LoVo (cell line): ENCODE data around the gene FAM222A.

ENCODE experiments used
- DNase-seq: peaks from one replicate; pipeline ENCODE4 v3.0.0-alpha.2; 2016; ENCODE audit warnings: low spot score

FAM222A gene

DNA sequence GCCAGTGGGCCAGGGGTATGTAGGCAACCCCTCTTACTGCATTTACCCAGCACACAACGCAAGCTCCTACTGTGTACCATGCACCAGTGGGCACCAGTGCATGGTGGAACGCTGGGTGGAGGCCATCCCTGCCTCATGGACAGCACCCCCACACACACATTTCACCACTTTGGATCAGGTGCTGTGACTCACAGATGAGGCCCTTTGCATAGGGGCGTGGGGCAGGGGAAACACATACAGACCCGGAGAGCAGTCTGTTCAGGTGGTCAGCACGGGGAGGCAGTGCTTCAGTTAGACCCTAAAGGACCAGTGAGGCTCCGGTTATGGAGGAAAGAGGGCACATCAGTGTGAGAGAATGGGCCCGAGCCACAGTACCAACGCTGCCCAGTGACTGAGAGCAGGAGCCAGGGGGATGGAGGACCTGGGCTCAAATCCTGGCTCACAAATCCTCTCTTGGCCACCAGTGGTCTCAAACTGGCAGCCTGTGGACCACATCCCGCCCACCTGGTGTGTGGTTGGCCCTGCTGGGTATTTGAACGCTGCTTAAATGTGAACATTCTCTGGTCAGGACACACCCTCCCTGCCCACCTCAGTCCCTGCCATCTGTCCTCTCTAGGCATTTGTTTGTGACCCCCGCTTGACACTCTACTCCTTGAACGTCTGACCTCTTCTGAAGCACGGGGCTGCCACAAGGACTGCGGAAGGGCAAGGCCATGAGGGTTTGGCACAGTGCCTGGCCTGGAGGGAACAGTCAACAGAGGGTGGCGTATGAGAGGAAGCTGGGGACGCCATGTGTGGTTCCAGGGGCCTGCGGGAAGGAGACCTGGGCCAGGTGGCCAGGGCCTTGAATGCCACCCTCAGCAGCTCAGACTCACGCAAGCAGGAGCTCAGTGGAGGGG is 46.7 kb downstream of the FAM222A start:
- no peak for DNase-seq

DNA sequence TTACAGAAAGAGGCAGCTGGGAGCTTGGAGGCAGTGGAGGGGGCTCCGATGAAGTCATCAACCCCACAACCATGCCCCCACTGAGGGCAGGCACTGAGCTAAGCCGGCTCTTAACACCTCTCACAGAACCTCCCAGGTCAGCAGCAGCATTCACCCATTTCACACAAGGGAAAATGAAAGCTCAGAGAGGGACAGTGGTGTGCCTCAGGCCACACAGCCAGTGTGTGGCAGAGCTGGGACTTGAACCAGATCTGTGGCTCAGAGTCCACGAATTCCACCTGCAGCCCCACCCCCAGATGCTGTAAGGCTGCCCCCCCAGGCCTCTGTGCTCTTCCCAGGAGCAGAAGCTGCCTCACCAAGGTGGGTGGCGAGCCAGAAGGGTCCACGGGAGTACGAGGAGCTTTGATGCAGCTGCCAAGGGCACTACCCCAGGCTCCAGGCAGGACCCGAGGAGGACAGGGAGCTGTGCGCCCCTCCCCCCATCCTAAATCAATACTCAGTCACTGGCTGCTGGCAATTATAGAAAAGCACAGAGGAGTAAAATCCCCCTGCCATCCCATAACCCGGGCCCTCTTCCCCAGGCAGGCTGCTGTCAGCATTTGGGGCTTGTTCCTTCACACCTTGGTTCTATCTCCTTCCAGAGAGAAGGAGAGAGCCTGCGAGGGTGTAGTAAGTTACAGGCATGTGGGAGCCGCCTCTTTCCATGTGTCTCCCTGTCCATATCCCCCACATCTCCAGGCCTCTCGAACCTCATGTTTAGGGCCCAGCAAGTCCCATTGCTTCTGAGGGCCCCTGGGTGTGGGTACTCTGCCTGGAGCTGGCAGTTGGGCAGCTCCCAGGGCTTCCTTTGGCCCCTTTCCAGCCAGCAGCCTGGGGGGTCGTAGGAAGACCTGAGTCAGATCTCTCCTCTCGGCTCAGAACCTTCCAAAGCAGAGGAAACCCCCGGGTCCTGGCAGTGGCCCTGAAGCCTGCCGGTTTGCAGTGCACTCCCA is 47.6 kb downstream of the FAM222A start:
- no peak for DNase-seq

DNA sequence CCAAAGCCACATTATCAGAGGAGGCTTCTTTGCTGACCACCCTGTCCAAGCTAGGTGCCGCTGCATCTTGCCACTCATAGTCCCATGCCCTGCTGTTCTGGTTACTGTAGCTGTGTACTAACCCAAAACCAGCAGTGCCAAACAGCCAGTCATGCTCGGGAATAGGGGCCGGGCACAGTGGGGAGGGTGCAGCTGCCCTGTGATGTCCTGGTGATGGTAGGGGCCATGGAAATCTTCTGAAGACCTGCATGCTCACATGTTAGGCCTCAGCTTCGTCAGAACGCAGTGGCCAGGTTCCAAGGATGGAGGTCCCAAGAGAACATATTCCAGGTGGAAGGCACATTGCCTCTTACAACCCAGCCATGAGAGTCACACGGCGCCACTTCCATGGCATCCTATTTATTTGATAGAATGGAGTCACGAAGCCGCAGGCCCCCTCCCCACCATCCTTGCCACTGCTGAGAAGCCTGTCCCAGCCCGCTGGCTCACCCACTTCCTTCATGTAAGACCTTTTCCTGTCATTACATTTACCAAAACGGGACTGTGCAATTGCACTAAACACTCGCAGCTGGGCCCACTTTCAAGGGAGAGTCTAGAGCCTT is 48.5 kb downstream of the FAM222A start:
- no peak for DNase-seq

DNA sequence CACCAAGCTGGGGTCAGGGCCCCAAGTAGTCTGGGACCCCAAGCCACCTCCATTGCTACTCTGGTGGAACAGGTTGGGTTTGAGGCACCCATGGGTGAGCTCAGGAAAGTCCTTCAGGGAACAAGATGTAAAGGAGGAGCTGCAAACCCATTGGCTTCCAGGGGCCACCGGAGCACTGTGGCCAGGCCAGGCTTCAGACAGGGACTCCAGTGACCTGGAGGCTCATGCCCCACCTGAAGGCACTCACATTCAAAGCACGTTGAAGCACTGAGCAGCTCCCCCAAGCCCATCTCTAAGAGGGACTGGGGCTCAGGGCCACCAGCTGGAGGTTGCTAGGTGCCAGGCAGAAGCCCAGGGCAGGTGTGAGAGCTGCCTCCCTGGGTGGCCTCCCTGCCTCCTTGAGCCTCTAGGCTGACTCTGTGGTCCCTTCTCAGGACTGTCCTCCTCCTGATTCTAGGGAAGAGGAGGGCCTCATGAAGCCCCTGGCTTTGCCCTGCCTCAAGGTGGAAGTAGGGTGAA is 49.1 kb downstream of the FAM222A start:
- no peak for DNase-seq

DNA sequence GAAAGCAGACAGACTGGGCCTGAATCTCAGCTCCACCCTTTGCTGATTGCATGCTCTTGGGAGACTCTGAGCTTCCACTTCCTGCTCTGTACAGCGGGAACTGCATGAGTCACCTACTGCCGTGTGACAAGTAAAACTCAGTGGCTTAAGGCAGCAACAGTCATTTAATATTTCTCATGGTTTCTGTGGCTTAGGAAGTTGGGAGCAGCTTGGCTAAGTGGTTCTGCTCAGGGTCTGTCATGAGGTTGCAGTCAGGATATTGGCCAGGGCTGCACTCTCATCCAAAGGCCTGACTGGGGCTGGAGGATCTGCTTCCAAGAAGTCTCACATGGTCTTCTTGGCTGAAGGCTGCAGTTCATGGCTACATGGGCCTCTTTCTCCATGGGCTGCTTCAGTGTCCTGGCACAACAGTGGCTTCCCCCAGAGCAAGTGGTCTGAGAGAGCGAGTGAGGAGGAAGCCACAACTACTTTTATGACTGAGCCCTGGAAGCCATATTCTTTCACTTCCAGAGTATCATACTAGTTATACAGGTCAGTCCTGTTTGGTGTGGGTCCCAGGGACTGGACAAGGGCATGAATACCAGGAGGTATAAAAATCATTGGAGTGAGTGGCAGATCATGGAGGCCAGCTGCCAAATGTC is 49.7 kb downstream of the FAM222A start:
- peak; percentile 69 for DNase-seq

DNA sequence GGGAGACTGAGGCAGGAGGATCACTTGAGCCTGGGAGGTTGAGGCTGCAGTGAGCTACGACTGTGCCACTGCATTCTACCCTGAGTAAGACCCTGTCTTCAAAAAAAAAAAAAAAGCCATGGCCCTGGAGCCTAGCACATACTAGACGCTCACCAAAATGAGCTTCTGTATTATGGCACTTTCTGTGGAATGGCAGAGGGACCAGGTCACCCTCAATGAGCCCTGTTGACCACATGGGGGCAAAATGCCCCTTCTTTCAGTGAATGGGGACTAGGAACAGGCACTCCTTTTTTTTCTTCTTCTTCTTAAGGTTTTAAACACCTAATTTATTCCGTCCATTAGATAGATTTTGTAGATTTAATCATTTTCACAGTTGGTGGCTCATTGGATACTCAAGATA is 50.5 kb downstream of the FAM222A start:
- DNase-seq = no peak

DNA sequence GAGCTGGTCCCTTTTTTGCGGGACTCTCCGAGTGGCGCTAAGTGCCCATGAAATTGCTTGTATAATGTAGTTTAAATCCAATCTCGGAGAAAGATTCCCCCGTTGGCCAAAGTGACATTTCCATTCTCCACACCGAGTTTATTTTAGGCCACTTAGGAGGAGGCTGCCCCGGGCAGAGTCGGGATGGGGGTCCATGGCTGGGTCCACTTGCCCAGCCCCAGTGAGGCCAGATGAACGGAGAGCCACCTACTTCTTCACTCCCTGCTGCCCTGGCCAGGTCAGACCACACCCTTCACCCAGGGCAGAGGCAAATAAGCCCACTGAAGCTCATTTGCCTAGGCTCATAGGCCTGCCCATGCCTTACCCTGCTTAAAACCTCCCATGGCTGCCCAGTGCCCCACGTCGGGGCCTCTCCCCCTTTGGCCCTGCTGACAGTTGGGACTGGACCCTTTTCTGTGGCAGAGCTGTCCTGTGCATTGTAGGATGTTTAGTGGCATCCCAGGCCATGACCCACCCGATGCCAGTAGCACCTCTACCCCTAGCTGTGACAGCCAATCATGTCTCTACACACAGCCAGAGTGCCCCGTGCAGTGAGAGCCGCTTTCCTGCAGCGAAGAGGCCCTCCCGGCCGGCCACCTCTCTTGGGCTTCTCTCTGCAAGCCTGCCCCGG is 51.3 kb downstream of the FAM222A start:
- no peak for DNase-seq

DNA sequence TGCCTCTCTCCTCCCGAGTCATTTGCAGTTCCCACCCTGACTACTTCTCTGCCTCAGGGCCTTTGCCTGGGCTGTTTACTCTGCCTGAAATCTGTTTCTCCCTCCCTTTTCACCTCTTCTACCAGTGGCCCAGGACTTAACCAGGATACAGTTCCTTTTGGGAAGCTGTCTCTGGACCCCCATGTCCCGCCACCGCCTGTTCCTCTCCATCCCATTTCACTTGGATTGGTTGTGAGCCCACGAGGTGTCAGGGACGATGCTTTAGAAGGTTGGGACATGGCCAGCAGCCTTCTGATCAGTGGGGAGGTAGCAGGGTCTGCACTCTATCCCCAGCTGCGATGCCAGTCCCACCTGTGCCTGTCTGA is 51.8 kb downstream of the FAM222A start:
- DNase-seq = no peak

DNA sequence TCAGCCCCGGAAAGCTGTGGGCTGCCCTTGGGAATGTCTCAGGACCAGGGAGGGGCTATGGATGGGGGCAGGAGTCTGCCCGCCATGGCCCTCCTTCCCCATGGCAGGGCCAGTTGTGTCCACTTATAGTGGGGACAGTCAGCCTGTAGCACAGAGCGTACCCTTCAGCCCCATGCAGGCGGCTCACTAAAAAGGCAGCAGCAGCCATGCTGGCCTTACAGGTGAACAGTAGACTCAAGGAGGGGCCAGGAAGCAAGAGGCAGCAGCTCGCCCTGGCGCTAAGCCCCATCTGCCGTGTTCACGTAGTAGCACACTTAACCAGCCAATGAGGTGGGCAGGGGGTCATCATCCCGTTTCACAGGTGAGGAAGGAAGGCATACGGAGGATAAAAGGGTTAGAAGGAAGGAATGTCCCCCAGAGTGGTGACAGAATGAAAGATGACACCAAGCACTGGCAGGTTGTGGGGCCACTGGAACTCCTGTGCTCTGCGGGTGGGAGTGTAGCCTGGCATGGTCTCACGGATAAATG is 52.7 kb downstream of the FAM222A start:
- DNase-seq = no peak

DNA sequence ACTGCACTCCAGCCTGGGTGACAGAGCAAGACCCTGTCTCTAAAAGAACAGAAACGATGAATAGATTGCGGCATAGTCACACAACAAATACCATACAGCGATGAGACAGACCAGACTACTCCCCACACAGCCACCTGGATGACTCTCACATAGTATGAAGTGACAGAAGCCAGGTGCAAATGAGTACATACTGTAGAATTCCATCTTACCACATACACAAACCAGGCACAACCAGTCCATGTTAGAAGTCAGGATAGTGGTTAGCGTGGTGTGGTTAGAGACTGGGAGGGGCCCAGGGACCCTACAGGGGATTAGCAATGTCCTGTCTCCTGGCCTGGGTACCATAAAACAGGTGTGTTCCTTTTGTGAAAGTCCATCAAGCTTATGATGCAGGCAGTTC is 53.8 kb downstream of the FAM222A start:
- no peak for DNase-seq

DNA sequence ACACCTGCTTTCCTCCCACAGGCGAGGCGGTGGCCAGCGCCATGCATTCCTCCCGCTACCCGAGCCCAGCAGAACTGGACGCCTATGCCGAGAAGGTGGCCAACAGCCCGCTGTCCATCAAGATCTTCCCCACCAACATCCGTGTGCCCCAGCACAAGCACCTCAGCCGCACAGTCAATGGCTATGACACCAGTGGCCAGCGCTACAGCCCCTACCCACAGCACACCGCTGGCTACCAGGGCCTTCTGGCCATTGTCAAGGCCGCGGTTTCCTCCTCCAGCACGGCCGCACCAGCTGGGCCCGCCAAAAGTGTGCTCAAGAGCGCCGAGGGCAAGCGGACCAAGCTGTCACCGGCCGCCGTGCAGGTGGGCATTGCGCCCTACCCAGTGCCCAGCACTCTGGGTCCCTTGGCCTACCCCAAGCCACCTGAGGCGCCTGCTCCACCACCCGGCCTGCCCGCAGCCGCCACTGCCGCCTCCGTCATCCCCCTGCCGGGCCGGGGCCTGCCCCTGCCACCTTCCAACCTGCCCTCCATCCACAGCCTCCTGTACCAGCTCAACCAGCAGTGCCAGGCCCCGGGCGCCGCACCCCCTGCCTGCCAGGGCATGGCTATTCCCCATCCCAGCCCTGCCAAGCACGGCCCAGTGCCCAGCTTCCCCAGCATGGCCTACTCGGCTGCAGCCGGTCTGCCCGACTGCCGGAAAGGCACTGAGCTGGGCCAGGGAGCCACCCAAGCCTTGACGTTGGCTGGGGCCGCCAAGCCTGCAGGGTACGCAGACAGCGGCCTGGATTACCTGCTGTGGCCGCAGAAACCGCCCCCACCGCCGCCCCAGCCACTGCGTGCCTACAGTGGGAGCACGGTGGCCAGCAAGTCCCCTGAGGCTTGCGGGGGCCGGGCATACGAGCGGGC is 54.6 kb downstream of the FAM222A start:
- DNase-seq = no peak

DNA sequence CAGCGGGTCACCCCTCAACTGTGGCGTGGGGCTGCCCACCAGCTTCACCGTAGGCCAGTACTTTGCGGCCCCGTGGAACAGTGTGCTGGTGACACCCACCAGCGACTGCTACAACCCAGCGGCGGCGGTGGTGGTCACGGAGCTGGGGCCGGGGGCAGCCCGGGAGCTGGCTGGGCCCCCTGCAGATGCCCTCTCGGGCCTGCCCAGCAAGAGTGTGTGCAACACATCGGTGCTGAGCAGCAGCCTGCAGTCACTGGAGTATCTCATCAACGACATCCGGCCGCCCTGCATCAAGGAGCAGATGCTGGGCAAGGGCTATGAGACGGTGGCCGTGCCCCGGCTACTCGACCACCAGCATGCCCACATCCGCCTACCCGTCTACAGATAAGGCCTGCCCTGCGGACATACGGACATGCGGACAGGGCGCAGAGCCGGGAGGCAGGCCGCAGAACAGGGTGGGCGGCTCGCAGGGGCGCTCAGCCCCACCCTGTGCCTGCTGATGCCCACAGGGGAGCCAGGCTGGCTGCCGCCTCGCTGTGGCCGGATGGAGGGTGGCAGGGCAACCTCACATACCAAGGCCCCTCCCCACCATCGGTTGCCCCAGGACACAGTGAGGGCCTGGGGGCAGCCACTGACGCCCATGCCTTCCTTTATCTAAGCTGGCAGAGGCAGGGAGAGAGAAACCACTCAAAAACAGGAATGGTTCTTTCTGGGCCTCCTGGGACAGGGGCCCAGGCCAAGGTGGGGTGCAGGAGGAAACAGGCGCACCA is 55.5 kb downstream of the FAM222A start:
- no peak for DNase-seq

DNA sequence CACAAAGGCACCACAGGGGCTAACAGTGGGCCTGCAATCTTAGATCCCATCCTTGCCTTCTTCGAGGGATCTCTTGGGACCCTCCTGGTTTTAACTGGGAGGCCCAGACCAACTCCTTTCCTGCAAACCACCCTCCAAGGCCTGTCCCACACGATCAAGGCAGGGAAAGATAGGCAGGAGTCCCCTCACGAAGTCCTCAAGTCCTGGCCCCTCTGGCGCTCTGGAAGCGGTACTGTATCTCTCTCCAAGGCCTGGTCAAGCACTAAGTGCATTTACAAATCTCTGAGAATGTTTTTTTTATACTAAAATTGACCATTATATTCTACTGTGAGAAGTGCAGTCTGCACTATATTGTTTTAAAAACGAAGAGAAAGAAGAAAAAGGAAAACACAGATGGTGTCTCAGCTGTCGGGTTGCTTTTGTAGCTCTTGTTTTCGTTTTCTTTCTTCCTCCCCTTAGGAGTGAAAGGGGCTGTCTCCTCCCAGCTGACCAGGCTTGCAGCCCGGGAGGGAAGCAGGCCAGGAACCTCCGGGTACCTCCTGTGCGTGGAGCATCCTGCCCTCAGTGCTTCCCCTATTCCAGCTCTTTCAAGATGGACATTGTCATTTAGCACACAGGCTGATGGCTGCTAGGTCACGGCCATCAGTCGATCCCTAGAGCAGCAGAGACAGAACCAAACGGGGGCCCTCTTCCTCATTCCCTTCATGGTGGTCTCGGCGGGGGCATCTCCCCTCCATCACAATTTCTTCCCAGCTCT is 56.7 kb downstream of the FAM222A start:
- DNase-seq = no peak

DNA sequence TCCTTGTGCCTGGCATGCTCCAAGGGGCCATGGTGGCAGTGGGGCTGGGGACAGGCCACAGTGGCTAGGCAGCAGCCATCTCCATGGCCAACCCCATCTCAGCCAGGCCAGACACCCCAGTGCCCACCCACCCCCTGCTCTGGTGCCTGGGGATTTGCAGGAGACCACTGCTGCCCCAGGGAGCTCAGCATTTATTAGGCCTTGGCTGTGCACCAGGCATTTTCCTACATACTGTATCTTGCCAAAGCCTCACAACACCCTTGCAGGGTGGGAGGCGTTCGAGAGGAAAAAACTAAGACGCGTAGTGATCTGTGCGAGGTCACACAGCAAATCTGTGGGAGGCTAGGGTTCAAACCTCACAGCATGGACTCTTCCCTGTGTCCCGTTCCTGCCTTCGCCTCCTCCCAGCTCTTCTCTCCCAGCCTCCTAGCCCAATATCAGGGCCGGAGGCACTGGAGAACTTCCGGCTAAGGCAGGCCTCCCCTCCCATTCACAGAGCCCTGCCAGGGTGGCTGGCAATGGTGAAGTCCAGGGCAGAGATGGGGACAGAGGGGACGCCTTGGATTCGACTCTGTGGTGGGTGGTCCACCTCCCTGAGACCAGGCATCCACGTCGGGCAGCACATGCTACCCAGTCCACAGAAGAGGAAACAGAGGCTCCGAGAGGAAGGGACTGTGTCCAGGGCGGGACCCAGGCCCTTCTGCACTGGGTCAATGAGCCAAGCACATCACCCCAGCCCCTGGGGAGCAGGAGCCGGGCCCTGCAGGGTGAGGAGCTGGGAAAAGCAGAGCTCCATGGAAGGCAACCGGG is 57.4 kb downstream of the FAM222A start:
- no peak for DNase-seq

DNA sequence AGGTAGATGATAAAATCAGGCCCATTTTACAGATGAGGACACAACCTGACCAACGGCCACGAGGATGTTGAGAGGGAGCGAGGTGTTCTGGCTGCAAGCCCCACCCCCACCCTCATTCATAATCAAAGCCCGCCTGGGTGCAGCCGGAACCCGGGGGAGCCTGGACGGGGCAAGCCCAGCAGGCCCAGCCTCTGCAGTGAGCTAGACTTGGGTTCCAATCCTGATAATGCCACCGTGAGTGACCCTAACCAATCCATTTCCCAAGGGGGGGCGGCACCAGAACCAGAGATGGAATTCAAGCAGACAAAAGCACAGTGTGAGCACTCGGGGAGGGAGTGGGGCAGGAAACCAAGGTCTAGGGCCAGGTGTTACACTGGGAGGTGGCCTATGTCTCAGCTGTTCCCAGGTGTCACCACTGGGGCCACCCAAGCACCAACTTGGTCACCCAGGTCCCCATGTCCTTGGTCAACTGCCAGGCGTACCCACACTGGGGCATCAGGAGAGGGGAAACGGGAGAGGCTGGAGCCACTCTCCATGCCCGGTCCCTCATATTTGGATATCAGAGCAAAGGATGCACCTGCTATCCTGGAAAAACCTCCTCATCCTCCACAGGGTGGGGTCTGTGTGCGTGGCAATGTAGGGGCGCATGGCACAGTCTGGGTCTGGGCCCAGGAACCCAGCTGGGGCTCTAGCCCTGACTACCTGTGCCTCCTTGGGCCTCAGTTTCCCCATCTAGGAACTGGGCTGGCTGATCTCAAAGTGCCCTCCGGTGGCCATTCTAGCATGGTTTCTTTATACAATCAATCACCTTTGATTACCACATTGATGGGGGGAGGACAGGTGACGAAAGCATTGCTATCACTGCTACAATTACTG is 58.4 kb downstream of the FAM222A start:
- DNase-seq = no peak

DNA sequence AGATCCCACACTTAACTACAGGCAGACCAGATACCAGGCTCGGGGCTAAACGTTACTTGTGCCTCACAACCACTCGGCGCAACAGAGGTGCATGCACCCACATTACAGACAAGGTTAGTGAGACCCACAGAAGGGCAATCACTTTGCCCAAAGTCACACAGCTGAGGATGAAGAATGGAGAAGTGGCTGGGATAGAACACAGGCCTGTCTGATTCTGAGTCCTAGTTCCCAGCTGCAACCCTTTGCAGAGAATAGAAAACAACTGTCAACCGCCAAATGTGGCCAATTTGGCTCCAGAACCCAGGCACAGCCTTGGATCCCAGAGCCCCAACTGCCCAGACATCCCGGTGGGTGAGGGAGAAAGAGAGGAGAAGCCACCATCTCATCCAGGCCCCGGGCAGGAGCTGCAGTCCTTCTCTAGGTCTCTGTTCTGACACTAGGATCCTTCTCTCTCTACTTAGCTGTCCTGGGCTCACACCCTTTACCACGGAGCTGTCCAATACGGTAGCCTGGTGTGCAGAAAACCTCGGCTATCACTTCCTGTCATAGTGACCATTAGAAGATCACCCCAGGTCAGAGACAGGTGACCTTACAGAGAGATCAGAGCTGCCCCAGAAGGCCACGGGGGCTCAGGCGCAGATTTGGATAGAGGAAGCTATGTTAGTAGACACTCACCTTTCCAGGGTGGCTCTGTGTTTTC is 59.1 kb downstream of the FAM222A start:
- peak; percentile 36 for DNase-seq
